ENCODE results near the gene UNC119B.

UNC119B gene

DNA sequence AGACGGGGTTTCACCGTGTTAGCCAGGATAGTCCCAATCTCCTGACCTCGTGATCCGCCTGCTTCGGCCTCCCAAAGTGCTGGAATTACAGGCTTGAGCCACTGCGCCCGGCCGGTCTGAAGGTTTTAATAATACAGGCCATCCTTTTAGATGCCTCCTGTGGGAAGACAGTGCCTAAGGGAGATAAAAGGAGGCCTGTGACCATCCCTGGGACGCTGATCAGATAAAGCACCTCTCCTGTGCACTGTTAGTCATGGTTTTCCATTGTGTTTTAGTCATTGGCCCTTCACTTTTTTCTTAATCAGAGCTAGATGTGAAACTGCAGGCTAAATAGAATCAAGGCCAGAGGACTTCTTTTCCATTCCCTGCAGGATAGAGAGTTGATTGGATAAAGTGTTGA lies 7.8 kb downstream of the UNC119B start:
- ATAC-seq (ENCODE audit: low read depth) (no peak), DNase-seq (ENCODE audit: low spot score) (no peak)
- Histone ChIP-seq H3K27me3 (ENCODE audit: insufficient read depth, poor library complexity, severe bottlenecking) (no peaks in the 10 kb centered on the region), H3K36me3 (ENCODE audit: low read depth) (peaks cover 93% of the 10 kb centered on the region), H3K9me3 (ENCODE audit: severe bottlenecking) (no peaks in the 10 kb centered on the region), H3K4me3 (ENCODE audit: severe bottlenecking) (no peak overlapping the region), H3K27ac (ENCODE audit: poor library complexity, severe bottlenecking) (no peak overlapping the region), H3K4me1 (ENCODE audit: insufficient read depth, poor library complexity, severe bottlenecking) (no peaks in the 10 kb centered on the region)
- no peak for TF ChIP-seq CTCF (IDR thresholded peaks at IDR 0.05; ENCODE audit: poor library complexity, severe bottlenecking)

GRCh38 chr12:120719072-120719471 lies 8.8 kb downstream of the UNC119B start:
- ATAC-seq (ENCODE audit: low read depth) (no peak), DNase-seq (ENCODE audit: low spot score) (no peak)
- no peak overlapping the region for H3K27ac ChIP-seq (ENCODE audit: poor library complexity, severe bottlenecking)
- no peak for TF ChIP-seq CTCF (IDR thresholded peaks at IDR 0.05; ENCODE audit: poor library complexity, severe bottlenecking)
- no peaks in the 10 kb centered on the region for H3K4me1 ChIP-seq (ENCODE audit: insufficient read depth, poor library complexity, severe bottlenecking)
- H3K27me3 ChIP-seq (ENCODE audit: insufficient read depth, poor library complexity, severe bottlenecking): no peaks in the 10 kb centered on the region
- H3K36me3 ChIP-seq (ENCODE audit: low read depth): peaks cover 90% of the 10 kb centered on the region
- no peaks in the 10 kb centered on the region for H3K9me3 ChIP-seq (ENCODE audit: severe bottlenecking)
- no peak overlapping the region for H3K4me3 ChIP-seq (ENCODE audit: severe bottlenecking)

GRCh38 chr12:120719496-120720233 lies 9.4 kb downstream of the UNC119B start:
- ATAC-seq (ENCODE audit: low read depth): no peak
- TF ChIP-seq CTCF (IDR thresholded peaks at IDR 0.05; ENCODE audit: poor library complexity, severe bottlenecking): no peak
- H3K36me3 ChIP-seq (ENCODE audit: low read depth): peaks cover 88% of the 10 kb centered on the region
- H3K4me3 ChIP-seq (ENCODE audit: severe bottlenecking): no peak overlapping the region
- H3K9me3 ChIP-seq (ENCODE audit: severe bottlenecking): no peaks in the 10 kb centered on the region
- H3K27ac ChIP-seq (ENCODE audit: poor library complexity, severe bottlenecking): no peak overlapping the region
- H3K4me1 ChIP-seq (ENCODE audit: insufficient read depth, poor library complexity, severe bottlenecking): no peaks in the 10 kb centered on the region
- DNase-seq (ENCODE audit: low spot score): no peak
- no peaks in the 10 kb centered on the region for H3K27me3 ChIP-seq (ENCODE audit: insufficient read depth, poor library complexity, severe bottlenecking)

GRCh38 chr12:120720234-120720986 lies 10.2 kb downstream of the UNC119B start:
- Histone ChIP-seq H3K9me3 (ENCODE audit: severe bottlenecking) (no peaks in the 10 kb centered on the region), H3K27ac (ENCODE audit: poor library complexity, severe bottlenecking) (no peak overlapping the region), H3K36me3 (ENCODE audit: low read depth) (peaks cover 81% of the 10 kb centered on the region), H3K4me1 (ENCODE audit: insufficient read depth, poor library complexity, severe bottlenecking) (no peaks in the 10 kb centered on the region), H3K4me3 (ENCODE audit: severe bottlenecking) (no peak overlapping the region), H3K27me3 (ENCODE audit: insufficient read depth, poor library complexity, severe bottlenecking) (no peaks in the 10 kb centered on the region)
- ATAC-seq (ENCODE audit: low read depth) (0 out of 3 replicates have a peak, but pooled peaks have one; percentile 47), DNase-seq (ENCODE audit: low spot score) (no peak)
- no peak for TF ChIP-seq CTCF (IDR thresholded peaks at IDR 0.05; ENCODE audit: poor library complexity, severe bottlenecking)
